ENCODE results near the gene COL2A1. TPM values are rescaled to one million over a fixed set of nuclear protein-coding genes. Genes with fewer than 3 reads are reported as not detected.

COL2A1 gene
- total RNA-seq, 1 experiment from 2014 or later: not detected

- no peak overlapping the region for H3K4me3 ChIP-seq
- no peaks in the 10 kb centered on the region for H3K27me3 ChIP-seq (ENCODE audit: insufficient read depth, low read depth)
- no peaks in the 10 kb centered on the region for H4K20me1 ChIP-seq (ENCODE audit: insufficient read depth)
- H3K27ac ChIP-seq: no peak overlapping the region
- H3K4me2 ChIP-seq: no peak overlapping the region
- TF ChIP-seq, protein P1, sequence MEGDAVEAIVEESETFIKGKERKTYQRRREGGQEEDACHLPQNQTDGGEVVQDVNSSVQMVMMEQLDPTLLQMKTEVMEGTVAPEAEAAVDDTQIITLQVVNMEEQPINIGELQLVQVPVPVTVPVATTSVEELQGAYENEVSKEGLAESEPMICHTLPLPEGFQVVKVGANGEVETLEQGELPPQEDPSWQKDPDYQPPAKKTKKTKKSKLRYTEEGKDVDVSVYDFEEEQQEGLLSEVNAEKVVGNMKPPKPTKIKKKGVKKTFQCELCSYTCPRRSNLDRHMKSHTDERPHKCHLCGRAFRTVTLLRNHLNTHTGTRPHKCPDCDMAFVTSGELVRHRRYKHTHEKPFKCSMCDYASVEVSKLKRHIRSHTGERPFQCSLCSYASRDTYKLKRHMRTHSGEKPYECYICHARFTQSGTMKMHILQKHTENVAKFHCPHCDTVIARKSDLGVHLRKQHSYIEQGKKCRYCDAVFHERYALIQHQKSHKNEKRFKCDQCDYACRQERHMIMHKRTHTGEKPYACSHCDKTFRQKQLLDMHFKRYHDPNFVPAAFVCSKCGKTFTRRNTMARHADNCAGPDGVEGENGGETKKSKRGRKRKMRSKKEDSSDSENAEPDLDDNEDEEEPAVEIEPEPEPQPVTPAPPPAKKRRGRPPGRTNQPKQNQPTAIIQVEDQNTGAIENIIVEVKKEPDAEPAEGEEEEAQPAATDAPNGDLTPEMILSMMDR (conservative IDR thresholded peaks at IDR 0.05): no peak
- no peak for TF ChIP-seq EZH2 (IDR thresholded peaks at IDR 0.05; ENCODE audit: low read depth)
- no peaks in the 10 kb centered on the region for H3K9me2 ChIP-seq (ENCODE audit: insufficient read depth)
- H3F3A ChIP-seq (ENCODE audit: insufficient read depth, low read depth): 0 out of 2 replicates have a peak, but pooled peaks cover 5% of the 10 kb centered on the region
- no peak overlapping the region for H2AFZ ChIP-seq
- DNase-seq: no peak
- no TSS peak for BruUV-seq (replicated peaks)
- no peaks in the 10 kb centered on the region for H3K36me3 ChIP-seq (ENCODE audit: low read depth)
- ChIA-PET POLR2A (ENCODE audit: unreplicated experiment) (interaction anchor here (0.5 kb wide), 1 partner anchor 13 kb away, joined by 10 read pairs; no protein-coding TSS in a partner anchor), CTCF (no interaction called here)
- H3K9me3 ChIP-seq (ENCODE audit: insufficient read depth, low read depth): no peaks in the 10 kb centered on the region
- intact Hi-C loops (cut with micrococcal nuclease; ENCODE audit: unreplicated experiment): no loop called here
- 0 out of 2 replicates have a peak, but pooled peaks cover 4% of the 10 kb centered on the region for H3K79me2 ChIP-seq (ENCODE audit: low read depth)
- H3K4me1 ChIP-seq (replicated peaks; ENCODE audit: insufficient read depth): peaks cover 6% of the 10 kb centered on the region; the same call in 1 of the 2 replicates
Measured at GRCh38 chr12:47967461-47968321, 36.6 kb downstream of the COL2A1 start.

GRCh38 chr12:47965581-47965980 lies 38.7 kb downstream of the COL2A1 start:
- no peak overlapping the region for H3K4me3 ChIP-seq
- no peak for DNase-seq
- no peaks in the 10 kb centered on the region for H3K9me2 ChIP-seq (ENCODE audit: insufficient read depth)
- H3F3A ChIP-seq (ENCODE audit: insufficient read depth, low read depth): 0 out of 2 replicates have a peak, but pooled peaks cover 5% of the 10 kb centered on the region
- peaks cover 5% of the 10 kb centered on the region for H3K27me3 ChIP-seq (ENCODE audit: insufficient read depth, low read depth)
- POLR2A ChIA-PET (ENCODE audit: unreplicated experiment): interaction anchor here (0.5 kb wide), 1 partner anchor 153 kb away, joined by 5 read pairs; the partner anchor contains the start of gene PFKM
- no peak overlapping the region for H2AFZ ChIP-seq
- no peaks in the 10 kb centered on the region for H3K36me3 ChIP-seq (ENCODE audit: low read depth)
- CTCF ChIA-PET: no interaction called here
- no peaks in the 10 kb centered on the region for H4K20me1 ChIP-seq (ENCODE audit: insufficient read depth)
- H3K9me3 ChIP-seq (ENCODE audit: insufficient read depth, low read depth): no peaks in the 10 kb centered on the region
- TF ChIP-seq EZH2 (IDR thresholded peaks at IDR 0.05; ENCODE audit: low read depth): no peak
- TF ChIP-seq, protein P1 (conservative IDR thresholded peaks at IDR 0.05): no peak
- no TSS peak for BruUV-seq (replicated peaks)
- no peak overlapping the region for H3K4me2 ChIP-seq
- intact Hi-C loops (cut with micrococcal nuclease; ENCODE audit: unreplicated experiment): no loop called here
- H3K27ac ChIP-seq: no peak overlapping the region
- 0 out of 2 replicates have a peak, but pooled peaks cover 4% of the 10 kb centered on the region for H3K79me2 ChIP-seq (ENCODE audit: low read depth)
- peaks cover 6% of the 10 kb centered on the region; the same call in 1 of the 2 replicates for H3K4me1 ChIP-seq (replicated peaks; ENCODE audit: insufficient read depth)

DNA sequence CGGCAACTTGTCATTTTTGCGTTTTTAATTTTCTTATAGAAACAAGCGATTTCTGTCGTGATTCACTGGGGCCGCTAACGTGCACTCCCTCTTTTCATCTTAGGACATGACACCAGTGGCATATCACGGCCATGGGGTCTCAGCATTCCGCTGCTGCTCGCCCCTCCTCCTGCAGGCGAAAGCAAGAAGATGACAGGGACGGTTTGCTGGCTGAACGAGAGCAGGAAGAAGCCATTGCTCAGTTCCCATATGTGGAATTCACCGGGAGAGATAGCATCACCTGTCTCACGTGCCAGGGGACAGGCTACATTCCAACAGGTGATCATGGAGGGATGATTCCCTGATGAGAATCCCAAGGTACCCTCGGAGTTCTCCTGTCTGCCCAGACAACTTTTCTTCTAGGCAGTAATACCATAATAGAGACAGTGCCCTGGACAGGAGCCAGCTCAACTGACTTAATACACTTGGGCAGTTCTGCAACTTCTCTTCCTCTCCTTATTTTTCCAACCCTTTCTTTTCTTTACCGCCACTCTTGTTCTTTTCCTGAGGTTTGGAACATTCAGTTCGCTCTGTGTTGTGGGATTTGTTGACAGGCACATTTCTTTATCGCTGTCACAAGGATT lies 40.1 kb downstream of the COL2A1 start:
- CTCF ChIA-PET: no interaction called here
- intact Hi-C loops (cut with micrococcal nuclease; ENCODE audit: unreplicated experiment): loop anchor here (5.0 kb wide), 2 partner anchors 107 to 203 kb away; no protein-coding TSS in a partner anchor
- Histone ChIP-seq H3K9me2 (ENCODE audit: insufficient read depth) (no peaks in the 10 kb centered on the region), H4K20me1 (ENCODE audit: insufficient read depth) (no peaks in the 10 kb centered on the region), H3K4me1 (replicated peaks; ENCODE audit: insufficient read depth) (peaks cover 6% of the 10 kb centered on the region; the same call in 1 of the 2 replicates), H3K4me2 (peak overlapping the region; percentile 85), H3K36me3 (ENCODE audit: low read depth) (no peaks in the 10 kb centered on the region), H2AFZ (peak overlapping the region; percentile 95), H3K27me3 (ENCODE audit: insufficient read depth, low read depth) (peaks cover 11% of the 10 kb centered on the region), H3F3A (ENCODE audit: insufficient read depth, low read depth) (no peaks in the 10 kb centered on the region), H3K79me2 (ENCODE audit: low read depth) (0 out of 2 replicates have a peak, but pooled peaks cover 4% of the 10 kb centered on the region), H3K4me3 (peak overlapping the region; percentile 85), H3K27ac (no peak overlapping the region), H3K9me3 (ENCODE audit: insufficient read depth, low read depth) (no peaks in the 10 kb centered on the region)
- DNase-seq: no peak
- POLR2A ChIA-PET (ENCODE audit: unreplicated experiment): no interaction called here
- BruUV-seq (replicated peaks): TSS peak; percentile 25
- TF ChIP-seq EZH2 (IDR thresholded peaks at IDR 0.05; ENCODE audit: low read depth): no peak
- TF ChIP-seq, protein P1 (conservative IDR thresholded peaks at IDR 0.05): no peak

All from PC-9 (cell line).